HepG2 (cell line): ENCODE results near the gene PSMC5. TPM values are rescaled to one million over a fixed set of nuclear protein-coding genes. Genes with fewer than 3 reads are reported as not detected.
A peak's percentile ranks its signal among the peaks of the same experiment; 100 is the strongest.

Experiments used
- ARID5B ChIP-seq: IDR thresholded peaks from 2 replicates; pipeline ENCODE4 v1.4.0; 2020; ENCODE audit warnings: mild to moderate bottlenecking, missing genetic modification reagents
- HOXA3 ChIP-seq: sonication (generic); formaldehyde crosslinking; IDR thresholded peaks from 2 replicates; pipeline ENCODE4 v1.5.0; 2020; ENCODE audit warnings: missing genetic modification reagents
- KDM3A ChIP-seq: IDR thresholded peaks from 2 replicates; pipeline ENCODE4 v1.6.1; 2018; ENCODE audit warnings: low read depth, missing compliant biosample characterization
- KLF11 ChIP-seq: IDR thresholded peaks from 2 replicates; pipeline ENCODE4 v1.6.1; 2016; ENCODE audit warnings: missing compliant biosample characterization
- MLX ChIP-seq: IDR thresholded peaks from 2 replicates; pipeline ENCODE4 v1.6.1; 2016
- NR2F1 ChIP-seq, 2 experiments: fragments of 450-650 bp in 1 of 2; formaldehyde crosslinking in 1 of 2; IDR thresholded peaks; 2 replicates each; pipeline versions ENCODE4 v1.5.0 to v1.6.1; 2016 to 2020; ENCODE audit warnings: mild to moderate bottlenecking in 1 of 2, missing compliant biosample characterization in 1 of 2, missing genetic modification reagents in 1 of 2, moderate library complexity in 1 of 2
- NR2F2 ChIP-seq: IDR thresholded peaks from 2 replicates; pipeline ENCODE4 v1.6.1; 2012; ENCODE audit warnings: low read depth, inconsistent platforms, borderline replicate concordance
- RARA ChIP-seq: IDR thresholded peaks from 2 replicates; pipeline ENCODE4 v1.6.1; 2016; ENCODE audit warnings: missing genetic modification reagents, missing compliant biosample characterization
- RCOR2 ChIP-seq: IDR thresholded peaks from 2 replicates; pipeline ENCODE4 v1.6.1; 2016; ENCODE audit warnings: missing biosample characterization, missing genetic modification reagents
- SOX6 ChIP-seq, 2 experiments: fragments of 450-650 bp in 1 of 2; sonication (generic) in 1 of 2; formaldehyde crosslinking in 1 of 2; IDR thresholded peaks; 2 replicates each; pipeline versions ENCODE4 v1.4.0 to v1.6.1; 2017 to 2020; ENCODE audit warnings: antibody characterized with exemption in 1 of 2, mild to moderate bottlenecking in 1 of 2, missing genetic modification reagents in 1 of 2
- SP4 ChIP-seq: sonication (generic); formaldehyde crosslinking; IDR thresholded peaks from 2 replicates; pipeline ENCODE4 v1.8.1; 2023; ENCODE audit warnings: mild to moderate bottlenecking, missing genetic modification reagents
- TBX2 ChIP-seq: sonication (generic); formaldehyde crosslinking; IDR thresholded peaks from 2 replicates; pipeline ENCODE4 v1.5.0; 2020; ENCODE audit warnings: missing genetic modification reagents, mild to moderate bottlenecking, borderline replicate concordance
- WIZ ChIP-seq: sonication (generic); formaldehyde crosslinking; IDR thresholded peaks from 2 replicates; pipeline ENCODE4 v1.5.1; 2020; ENCODE audit warnings: mild to moderate bottlenecking, missing genetic modification reagents
- ZNF503 ChIP-seq: sonication (generic); formaldehyde crosslinking; IDR thresholded peaks from 2 replicates; pipeline ENCODE4 v1.4.0; 2020; ENCODE audit warnings: missing genetic modification reagents
- ZNF512B ChIP-seq: sonication (generic); formaldehyde crosslinking; IDR thresholded peaks from 2 replicates; pipeline ENCODE4 v1.5.1; 2020; ENCODE audit warnings: missing genetic modification reagents, mild to moderate bottlenecking, borderline replicate concordance
- ZNF710 ChIP-seq: sonication (generic); formaldehyde crosslinking; IDR thresholded peaks from 2 replicates; pipeline ENCODE4 v1.5.0; 2020; ENCODE audit warnings: mild to moderate bottlenecking, missing genetic modification reagents, borderline replicate concordance
- ZNF841 ChIP-seq: sonication (generic); formaldehyde crosslinking; IDR thresholded peaks from 2 replicates; pipeline ENCODE4 v1.8.1; 2023; ENCODE audit warnings: missing genetic modification reagents, borderline replicate concordance
- ZNF883 ChIP-seq: sonication (generic); formaldehyde crosslinking; IDR thresholded peaks from 2 replicates; pipeline ENCODE4 v1.5.1; 2020; ENCODE audit warnings: mild to moderate bottlenecking, missing genetic modification reagents; ENCODE audit errors: not compliant biosample characterization
- ZSCAN22 ChIP-seq: sonication (generic); formaldehyde crosslinking; IDR thresholded peaks from 2 replicates; pipeline ENCODE4 v1.4.0; 2020; ENCODE audit warnings: mild to moderate bottlenecking, missing genetic modification reagents
- polyA plus RNA-seq, 8 experiments: library from polyadenylated mRNA; depleted of rRNA in 3 of 8; stranded (reverse) in 7 of 8; unstranded in 1 of 8; fragments of >200 nt; fragmentation: Illumina TruSeq in 4 of 8; extraction: Trizol in 4 of 8; gene quantifications; 2 replicates each; pipeline versions ENCODE4 v1.2.1 to v1.2.3, GENCODE V29; 2011 to 2016; ENCODE audit warnings: low read depth in 4 of 8, missing spikeins in 1 of 8, mixed read lengths in 1 of 8; ENCODE audit not compliant: insufficient read depth in 1 of 8
- total RNA-seq, 5 experiments: library from RNA; depleted of rRNA; stranded (reverse); fragments of >200 nt; fragmentation: Illumina TruSeq; extraction: Trizol; gene quantifications; 2 replicates each; pipeline ENCODE4 v1.2.3, GENCODE V29; 2016; ENCODE audit warnings: low read depth in 1 of 5

PSMC5 gene
- total and polyA plus RNA-seq, 2 of the 13 experiments (the other 11 are each of a cell fraction or from before 2014, with no cell fraction given) = 35.3 to 128 TPM

GRCh38 chr17:63854709-63855108 lies 27.5 kb downstream of the PSMC5 start (continued):
- TF ChIP-seq KDM3A (0 out of 2 replicates have a peak, but pooled peaks have one; percentile 58), NR2F2 (peak; percentile 25; the same call in 1 of the 2 replicates), KLF11 (CRISPR knock-in tag) (0 out of 2 replicates have a peak, but pooled peaks have one; percentile 42), NR2F1 (CRISPR knock-in tag; IDR thresholded peaks at IDR 0.05) (no peak), ZNF883 (CRISPR knock-in tag) (no peak), SOX6 (IDR thresholded peaks at IDR 0.05) (no peak), SOX6 (CRISPR knock-in tag; IDR thresholded peaks at IDR 0.05) (peak; percentile 43), RCOR2 (peak; percentile 60; the same call in 1 of the 2 replicates), ZNF503 (CRISPR knock-in tag) (0 out of 2 replicates have a peak, but pooled peaks have one; percentile 19), ARID5B (peak; percentile 52), ZNF841 (CRISPR knock-in tag) (no peak), ZNF710 (CRISPR knock-in tag) (peak; percentile 49; the same call in 1 of the 2 replicates), RARA (peak; percentile 55), ZNF512B (CRISPR knock-in tag) (no peak), MLX (CRISPR knock-in tag) (no peak), SP4 (CRISPR knock-in tag) (no peak), ZSCAN22 (CRISPR knock-in tag) (no peak), TBX2 (CRISPR knock-in tag) (peak; percentile 71), WIZ (no peak), HOXA3 (CRISPR knock-in tag) (peak; percentile 38; the same call in 1 of the 2 replicates)
